ENCODE results near the gene SHISAL1.

SHISAL1 gene

GRCh38 chr22:44205516-44206329, 107.0 kb downstream of the SHISAL1 start:
- no peak for DNase-seq

DNA sequence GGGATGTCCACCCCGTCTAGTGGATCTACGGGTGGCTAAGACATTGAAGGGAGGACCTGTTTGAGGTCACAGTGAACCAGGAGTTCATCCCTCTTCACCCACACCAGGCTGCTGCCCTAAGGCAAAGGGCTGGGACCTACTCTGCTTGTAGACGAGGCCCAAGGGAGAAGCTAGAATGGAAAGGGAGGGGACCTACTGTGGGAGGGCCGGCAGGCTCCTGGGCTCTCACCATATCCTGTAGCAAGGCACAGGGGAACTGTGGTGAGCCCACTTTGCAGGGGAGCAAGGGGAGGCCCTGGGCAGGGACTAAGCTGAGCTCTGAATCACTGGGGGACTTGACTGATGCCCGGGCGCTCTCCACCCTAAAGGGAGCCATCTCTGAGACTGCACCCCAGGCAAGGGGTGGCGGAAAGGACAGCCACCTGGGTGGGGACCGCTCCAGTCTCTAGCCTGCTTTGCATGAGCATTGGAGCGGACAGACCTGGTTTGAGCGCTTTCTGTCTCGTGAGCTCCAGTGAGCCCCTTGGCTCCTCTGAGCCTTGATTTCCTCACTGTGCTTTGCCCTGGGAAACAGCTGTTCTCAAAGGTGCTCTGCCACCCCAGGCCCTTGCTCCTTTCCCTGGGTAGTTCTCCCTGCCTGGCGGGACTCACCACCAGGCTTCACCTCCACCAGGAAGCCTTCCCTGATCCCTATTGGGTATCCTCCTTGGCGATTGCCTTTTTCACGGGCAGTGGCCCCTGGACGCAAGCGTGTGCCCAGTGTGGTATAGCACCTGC, 107.8 kb downstream of the SHISAL1 start:
- no peak for DNase-seq

DNA sequence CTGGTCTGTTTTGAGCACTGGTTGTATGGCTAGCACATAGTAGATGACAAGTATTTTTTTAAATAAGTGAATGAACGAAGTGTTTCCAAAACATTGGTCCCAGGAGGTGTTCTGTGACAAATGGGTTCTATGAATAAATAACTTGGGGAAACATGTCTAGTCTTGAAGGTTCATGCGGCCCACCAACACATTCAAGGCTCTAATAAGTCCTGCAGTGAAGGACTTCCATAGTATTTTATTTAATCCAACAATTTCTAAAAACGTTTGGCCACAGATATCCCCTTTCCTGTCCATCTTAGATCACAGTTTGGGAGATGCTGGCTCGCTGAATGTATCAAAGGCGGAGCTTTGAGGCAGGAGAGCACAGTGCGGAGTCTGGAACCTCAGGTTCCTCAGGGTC, 109.5 kb downstream of the SHISAL1 start:
- DNase-seq, result no peak

- DNase-seq, result no peak
Observed at GRCh38 chr22:44202261-44202789, 110.4 kb downstream of the SHISAL1 start.

DNA sequence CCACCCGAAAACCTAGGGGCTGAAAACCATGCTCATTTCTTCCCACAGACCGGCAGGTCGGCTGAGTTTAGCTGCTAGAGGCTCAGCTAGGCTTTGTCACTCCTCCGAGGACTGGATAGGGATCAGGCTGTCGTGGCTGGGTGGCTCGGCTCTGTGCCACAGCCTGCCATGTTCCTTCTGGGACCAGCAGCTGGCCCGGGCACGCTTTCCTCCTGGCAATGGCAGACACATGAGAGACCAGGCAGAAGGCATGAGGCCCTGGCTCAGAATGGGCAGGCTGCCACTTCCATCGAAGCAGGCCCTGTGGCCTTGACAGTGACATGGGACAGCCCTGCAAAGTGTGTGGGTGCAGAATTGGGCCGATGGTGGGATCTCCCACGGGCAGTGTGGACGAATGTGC, 111.1 kb downstream of the SHISAL1 start:
- no peak for DNase-seq

GRCh38 chr22:44200855-44201550, 111.7 kb downstream of the SHISAL1 start:
- no peak for DNase-seq

- no peak for DNase-seq
Observed at GRCh38 chr22:44200451-44200850, 112.3 kb downstream of the SHISAL1 start.

- no peak for DNase-seq
Observed at GRCh38 chr22:44199866-44200265, 112.9 kb downstream of the SHISAL1 start.

- no peak for DNase-seq
Observed at GRCh38 chr22:44199164-44199563, 113.6 kb downstream of the SHISAL1 start.

- no peak for DNase-seq
Observed at GRCh38 chr22:44197271-44197670, 115.5 kb downstream of the SHISAL1 start.

DNA sequence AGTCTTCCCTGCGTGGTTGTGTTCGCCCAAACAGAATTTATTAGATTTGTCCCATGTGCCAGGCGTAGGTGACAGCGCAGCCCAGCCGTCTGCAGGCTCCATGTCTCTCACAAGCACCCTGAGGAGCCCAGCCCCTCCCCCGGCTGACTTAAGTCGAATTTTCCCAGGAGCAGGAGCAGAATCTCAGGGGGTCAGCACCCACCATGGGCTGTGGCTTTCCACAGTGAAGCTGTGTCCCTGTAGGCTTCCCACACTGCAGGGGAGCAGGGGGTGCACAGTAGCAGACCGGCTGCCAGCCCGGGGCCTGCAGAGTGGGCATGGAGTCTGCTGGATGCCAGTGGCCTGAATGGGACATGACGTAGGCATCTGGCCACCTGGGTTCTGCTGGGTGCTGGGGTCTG, 116.0 kb downstream of the SHISAL1 start:
- no peak for DNase-seq

DNA sequence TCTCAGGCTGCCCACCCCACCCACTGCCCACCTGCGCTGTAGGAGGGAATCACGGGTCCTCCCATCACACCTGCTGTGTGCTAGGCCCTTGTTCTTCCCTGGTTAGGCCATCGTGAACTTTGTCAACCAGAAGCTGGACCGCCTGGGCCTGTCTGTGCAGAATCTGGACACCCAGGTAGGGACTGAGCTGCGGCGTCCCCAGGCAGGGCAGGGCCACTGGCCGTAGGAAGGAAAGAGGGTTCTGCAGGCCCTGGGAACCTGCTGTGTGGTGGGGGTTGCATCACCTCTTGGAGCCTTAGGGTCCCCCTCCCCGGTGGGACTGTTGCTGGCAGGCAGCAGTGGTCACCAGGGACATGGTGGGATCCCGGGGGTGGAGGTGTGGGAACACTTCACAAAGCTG, 116.5 kb downstream of the SHISAL1 start:
- no peak for DNase-seq

DNA sequence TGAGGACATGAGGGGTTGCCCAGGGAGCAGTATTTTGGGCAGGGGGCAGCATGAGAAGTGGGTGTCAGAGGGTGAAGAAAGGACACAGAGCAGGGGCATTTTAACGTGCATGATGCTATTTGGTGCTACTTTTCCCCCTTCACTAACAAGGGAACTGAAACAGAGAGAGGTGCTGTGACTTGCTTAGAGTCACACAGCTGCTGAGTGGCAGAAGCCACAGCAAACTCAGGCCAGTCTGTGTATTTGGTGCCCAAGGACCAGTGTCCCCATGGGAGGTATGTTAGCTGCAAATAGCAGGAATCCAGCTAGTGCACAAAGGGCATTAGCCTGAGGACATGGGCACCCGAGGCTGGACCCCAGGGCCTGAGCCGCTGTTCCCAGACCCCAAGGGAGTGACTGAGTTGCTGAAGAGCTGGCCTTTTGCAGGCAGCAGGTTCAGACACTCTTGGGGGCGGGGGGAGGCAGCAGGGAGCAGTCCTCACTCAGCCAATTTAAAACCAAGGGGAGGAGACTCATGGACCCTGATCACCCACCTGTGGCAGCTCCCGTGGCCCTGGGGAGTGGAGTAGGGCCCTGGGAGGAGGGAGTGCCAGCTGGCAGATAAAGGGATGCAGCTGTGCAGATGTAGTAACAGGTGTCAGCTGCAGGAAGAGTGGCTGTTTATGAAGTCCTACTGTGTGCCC, 117.4 kb downstream of the SHISAL1 start:
- DNase-seq, result no peak

DNA sequence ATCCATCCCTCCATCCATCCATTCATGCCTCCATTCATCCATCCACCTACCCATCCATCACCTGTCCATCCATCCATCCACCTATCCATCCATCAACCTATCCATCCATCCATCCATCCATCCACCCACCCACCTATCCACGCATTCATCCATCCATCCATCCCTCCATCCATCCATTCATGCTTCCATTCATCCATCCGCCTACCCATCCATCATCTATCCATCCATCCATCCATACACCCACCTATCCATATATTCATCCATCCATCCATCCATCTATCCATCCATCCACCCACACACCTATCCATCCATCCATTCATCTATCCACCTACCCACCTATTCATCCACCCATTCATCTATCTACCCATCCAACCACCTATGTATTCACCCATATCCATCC, 118.2 kb downstream of the SHISAL1 start:
- DNase-seq, result no peak

Data from stimulated activated CD4-positive, alpha-beta T cell treated with anti-CD3 and anti-CD28 coated beads, Interleukin-1b, Interleukin-23, amount 100 ng/mL, for 48 hours (primary cell).